ENCODE measurements around the gene SLC2A13.

Gene SLC2A13

DNA sequence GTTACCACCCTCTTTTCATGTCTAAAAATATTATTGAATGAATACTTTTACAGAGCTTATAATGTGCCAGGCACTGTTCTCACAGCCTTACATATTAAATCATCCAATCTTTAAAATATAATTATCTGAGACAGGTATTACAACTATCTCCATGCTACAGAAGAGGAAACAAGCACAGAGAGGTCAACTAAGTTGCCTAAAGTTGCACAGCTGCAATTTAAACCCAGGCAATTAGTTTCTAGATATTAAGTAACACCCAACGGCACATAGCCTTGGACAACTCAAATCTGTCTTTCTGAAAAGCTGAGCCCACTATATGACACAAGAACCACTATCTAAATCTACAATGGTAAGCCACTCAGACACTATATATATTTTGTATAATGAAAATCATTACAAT, 92.6 kb downstream of the SLC2A13 start:
- DNase-seq (ENCODE audit: low read depth), result no peak
- no peak overlapping the region for H3K4me3 ChIP-seq (ENCODE audit: low read depth, low read length)
- TF ChIP-seq, protein P1, sequence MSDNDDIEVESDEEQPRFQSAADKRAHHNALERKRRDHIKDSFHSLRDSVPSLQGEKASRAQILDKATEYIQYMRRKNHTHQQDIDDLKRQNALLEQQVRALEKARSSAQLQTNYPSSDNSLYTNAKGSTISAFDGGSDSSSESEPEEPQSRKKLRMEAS (IDR thresholded peaks at IDR 0.05; ENCODE audit: low read depth, low read length), result no peak
- TF ChIP-seq POLR2A (IDR thresholded peaks at IDR 0.05; ENCODE audit: extremely low read depth, insufficient read length) (no peak), MYC (IDR thresholded peaks at IDR 0.05; ENCODE audit: low read depth, low read length) (no peak)
- TF ChIP-seq, protein P2, sequence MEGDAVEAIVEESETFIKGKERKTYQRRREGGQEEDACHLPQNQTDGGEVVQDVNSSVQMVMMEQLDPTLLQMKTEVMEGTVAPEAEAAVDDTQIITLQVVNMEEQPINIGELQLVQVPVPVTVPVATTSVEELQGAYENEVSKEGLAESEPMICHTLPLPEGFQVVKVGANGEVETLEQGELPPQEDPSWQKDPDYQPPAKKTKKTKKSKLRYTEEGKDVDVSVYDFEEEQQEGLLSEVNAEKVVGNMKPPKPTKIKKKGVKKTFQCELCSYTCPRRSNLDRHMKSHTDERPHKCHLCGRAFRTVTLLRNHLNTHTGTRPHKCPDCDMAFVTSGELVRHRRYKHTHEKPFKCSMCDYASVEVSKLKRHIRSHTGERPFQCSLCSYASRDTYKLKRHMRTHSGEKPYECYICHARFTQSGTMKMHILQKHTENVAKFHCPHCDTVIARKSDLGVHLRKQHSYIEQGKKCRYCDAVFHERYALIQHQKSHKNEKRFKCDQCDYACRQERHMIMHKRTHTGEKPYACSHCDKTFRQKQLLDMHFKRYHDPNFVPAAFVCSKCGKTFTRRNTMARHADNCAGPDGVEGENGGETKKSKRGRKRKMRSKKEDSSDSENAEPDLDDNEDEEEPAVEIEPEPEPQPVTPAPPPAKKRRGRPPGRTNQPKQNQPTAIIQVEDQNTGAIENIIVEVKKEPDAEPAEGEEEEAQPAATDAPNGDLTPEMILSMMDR (IDR thresholded peaks at IDR 0.05; ENCODE audit: low read depth, low read length), result no peak

DNA sequence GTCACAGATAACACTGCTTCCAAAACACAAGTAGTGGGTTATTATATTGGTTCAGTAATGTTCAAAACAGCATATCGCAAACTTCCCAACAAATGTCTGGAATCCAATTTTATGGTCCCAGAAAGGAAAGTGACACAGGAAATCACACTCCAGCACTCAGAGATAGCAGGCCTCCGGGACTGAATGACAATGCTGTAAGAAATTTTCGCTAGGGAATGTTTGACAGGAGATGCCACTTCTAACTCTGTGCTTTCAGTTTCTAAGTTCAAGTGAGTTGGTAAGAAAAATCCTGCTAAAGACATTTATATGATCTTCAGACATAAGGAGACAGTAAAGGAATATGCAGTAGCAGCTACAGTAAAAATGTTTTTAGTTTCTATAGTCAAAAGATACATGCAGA, 93.2 kb downstream of the SLC2A13 start:
- TF ChIP-seq, protein P2 (IDR thresholded peaks at IDR 0.05; ENCODE audit: low read depth, low read length), result no peak
- TF ChIP-seq POLR2A (IDR thresholded peaks at IDR 0.05; ENCODE audit: extremely low read depth, insufficient read length) (no peak), MYC (IDR thresholded peaks at IDR 0.05; ENCODE audit: low read depth, low read length) (no peak)
- TF ChIP-seq, protein P1 (IDR thresholded peaks at IDR 0.05; ENCODE audit: low read depth, low read length), result no peak
- no peak overlapping the region for H3K4me3 ChIP-seq (ENCODE audit: low read depth, low read length)
- DNase-seq (ENCODE audit: low read depth), result no peak

DNA sequence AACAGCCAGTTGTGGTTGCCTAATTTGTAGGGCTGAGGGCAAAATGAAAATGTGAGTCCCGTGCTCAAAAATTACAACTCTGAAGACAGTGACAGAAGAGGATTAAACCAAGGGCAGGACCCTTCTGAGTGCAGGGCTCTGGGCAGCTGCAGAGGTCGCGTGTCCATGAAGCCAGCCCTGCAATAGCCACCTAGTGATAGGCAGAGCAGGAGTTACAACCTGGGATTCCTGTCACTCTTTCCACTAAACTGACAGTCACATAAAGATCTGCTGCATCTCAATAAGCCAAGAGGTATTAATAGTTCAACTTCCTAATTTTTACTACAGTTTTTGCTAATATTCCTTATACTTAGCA, 94.1 kb downstream of the SLC2A13 start:
- H3K4me3 ChIP-seq (ENCODE audit: low read depth, low read length), result no peak overlapping the region
- no peak for DNase-seq (ENCODE audit: low read depth)
- TF ChIP-seq, protein P1 (IDR thresholded peaks at IDR 0.05; ENCODE audit: low read depth, low read length), result no peak
- TF ChIP-seq, protein P2 (IDR thresholded peaks at IDR 0.05; ENCODE audit: low read depth, low read length), result no peak
- TF ChIP-seq POLR2A (IDR thresholded peaks at IDR 0.05; ENCODE audit: extremely low read depth, insufficient read length) (no peak), MYC (IDR thresholded peaks at IDR 0.05; ENCODE audit: low read depth, low read length) (no peak)

DNA sequence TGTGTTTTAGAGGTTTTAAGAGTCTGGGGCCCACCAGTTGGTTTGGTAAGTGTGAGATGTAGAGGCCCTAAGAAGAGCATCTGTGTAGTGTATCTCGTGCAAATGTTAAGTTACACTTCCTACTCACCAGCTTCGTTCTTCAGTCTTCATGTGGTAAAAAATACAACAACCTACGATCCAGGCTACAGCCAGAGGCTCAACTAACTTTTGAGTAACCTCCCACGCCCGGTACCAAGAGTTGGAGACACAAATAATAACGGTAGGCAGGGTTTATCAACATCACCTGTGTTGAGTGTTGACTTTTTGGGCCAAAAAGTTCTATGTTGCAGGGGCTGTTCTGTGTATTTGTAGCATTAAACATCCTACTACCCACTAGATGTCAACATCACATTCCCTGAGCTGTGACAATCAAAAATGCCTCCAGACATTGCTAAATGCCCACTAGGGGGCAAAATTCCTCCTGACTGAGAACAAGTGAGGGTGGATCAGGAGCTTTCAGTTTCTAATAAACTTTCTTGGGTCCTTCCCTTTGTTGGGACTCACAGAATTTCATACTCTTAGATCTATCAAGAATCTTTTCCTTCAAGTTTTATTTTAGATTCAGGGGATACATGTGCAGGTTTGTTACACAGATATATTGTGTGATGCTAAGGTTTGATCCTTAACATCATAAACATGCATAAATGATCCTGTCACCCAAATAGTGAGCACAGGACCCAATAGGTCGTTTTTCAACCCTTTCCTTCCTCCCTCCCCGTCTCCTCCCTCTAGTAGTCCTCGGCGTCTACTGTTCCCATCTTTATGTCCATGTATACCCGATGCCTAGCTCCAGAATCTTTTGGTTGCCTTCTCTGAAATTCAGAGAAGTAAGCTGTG, 94.7 kb downstream of the SLC2A13 start:
- H3K4me3 ChIP-seq (ENCODE audit: low read depth, low read length), result no peak overlapping the region
- peak; percentile 79 for DNase-seq (ENCODE audit: low read depth)
- no peak for TF ChIP-seq MYC (IDR thresholded peaks at IDR 0.05; ENCODE audit: low read depth, low read length)
- TF ChIP-seq, protein P2 (IDR thresholded peaks at IDR 0.05; ENCODE audit: low read depth, low read length), result peak; percentile 88

DNA sequence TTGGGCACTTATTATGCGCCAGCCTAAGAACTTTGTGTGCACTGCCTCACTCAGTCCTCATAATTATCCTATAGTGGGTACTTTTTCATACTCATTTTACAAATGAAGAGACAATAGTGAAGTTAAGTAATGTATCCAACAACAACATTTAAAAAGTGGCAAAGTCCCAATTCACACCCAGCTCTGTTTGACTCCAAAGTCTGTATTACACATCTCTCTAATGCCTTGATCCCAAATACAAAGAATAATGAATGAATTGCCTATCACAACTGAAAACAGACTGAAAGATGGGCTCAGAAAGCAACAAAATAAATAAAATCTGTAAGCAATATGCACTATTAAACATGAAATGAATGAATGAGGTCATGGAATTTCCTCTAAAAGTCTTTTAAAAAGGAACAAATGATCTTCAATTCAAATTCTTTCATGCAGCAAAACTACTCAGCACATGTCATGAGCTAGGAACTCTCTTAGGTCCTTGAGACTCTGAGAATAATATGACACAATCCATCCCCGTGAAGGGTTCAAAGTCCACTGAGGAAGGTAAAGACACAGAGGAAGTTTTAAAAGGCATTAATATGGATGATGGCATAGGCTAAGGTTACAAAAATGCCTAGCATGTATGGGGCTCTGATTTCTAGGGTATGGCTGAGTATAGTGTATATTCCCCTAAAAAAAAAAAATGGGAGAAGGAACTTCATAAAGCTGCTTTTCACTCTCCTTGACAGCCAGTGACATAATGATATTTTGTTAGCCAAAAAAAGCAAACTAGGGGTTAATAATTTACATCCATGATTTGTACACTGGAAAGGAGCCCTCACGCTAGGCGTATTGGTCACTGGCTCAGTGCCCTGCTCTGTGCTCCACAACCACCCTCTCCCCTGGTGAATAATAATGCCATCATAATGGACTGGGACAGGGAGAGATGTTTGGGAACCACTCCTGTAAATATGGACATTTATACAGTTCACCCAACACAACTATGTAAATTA, 103.4 kb downstream of the SLC2A13 start:
- no peak for DNase-seq (ENCODE audit: low read depth)
- no peak overlapping the region for H3K4me3 ChIP-seq (ENCODE audit: low read depth, low read length)
- TF ChIP-seq MYC (IDR thresholded peaks at IDR 0.05; ENCODE audit: low read depth, low read length) (no peak), POLR2A (IDR thresholded peaks at IDR 0.05; ENCODE audit: extremely low read depth, insufficient read length) (no peak)
- TF ChIP-seq, protein P2 (IDR thresholded peaks at IDR 0.05; ENCODE audit: low read depth, low read length), result no peak
- TF ChIP-seq, protein P1 (IDR thresholded peaks at IDR 0.05; ENCODE audit: low read depth, low read length), result no peak

All from NB4 (cell line).